GM23338 (cell line): ENCODE results near the gene WDR1. TPM values are rescaled to one million over a fixed set of nuclear protein-coding genes. Genes with fewer than 3 reads are reported as not detected.

Source experiments
- ATAC-seq: fragments of 200-7000 bp; cut with Tn5 transposase; 3 replicates; pipeline ENCODE4 v1.9.1; 2020
- DNase-seq: peaks from one replicate; pipeline ENCODE4 v3.0.0-alpha.2; 2015; ENCODE audit warnings: low spot score
- H2AFZ ChIP-seq: fragments of 200-600 bp; sonication (generic); 2 replicates; pipeline ENCODE4 v1.8.0; 2016; ENCODE audit warnings: antibody characterized with exemption, mild to moderate bottlenecking, moderate library complexity
- H3F3A ChIP-seq: fragments of 200-600 bp; sonication (generic); replicated peaks from 2 replicates; pipeline ENCODE4 v1.8.0; 2017; ENCODE audit warnings: antibody characterized with exemption, mixed run types, low read depth
- H3K27ac ChIP-seq: fragments of 200-600 bp; sonication (generic); 2 replicates; pipeline ENCODE4 v1.6.1; 2016; ENCODE audit warnings: low read depth
- H3K27me3 ChIP-seq: fragments of 200-600 bp; sonication (generic); 2 replicates; pipeline ENCODE4 v1.8.0; 2016; ENCODE audit warnings: mild to moderate bottlenecking, mixed run types, moderate library complexity; ENCODE audit not compliant: insufficient read depth
- H3K36me3 ChIP-seq: fragments of 200-600 bp; sonication (generic); 2 replicates; pipeline ENCODE4 v1.8.0; 2016; ENCODE audit warnings: mild to moderate bottlenecking; ENCODE audit not compliant: insufficient read depth
- H3K4me1 ChIP-seq: fragments of 200-600 bp; sonication (generic); 2 replicates; pipeline ENCODE4 v1.8.0; 2016; ENCODE audit warnings: mild to moderate bottlenecking, moderate library complexity; ENCODE audit not compliant: insufficient read depth
- H3K4me2 ChIP-seq: fragments of 200-600 bp; sonication (generic); 2 replicates; pipeline ENCODE4 v1.7.1; 2017; ENCODE audit warnings: mixed run types
- H3K4me3 ChIP-seq: fragments of 200-600 bp; sonication (generic); 2 replicates; pipeline ENCODE4 v1.6.1; 2016; ENCODE audit warnings: mixed run types
- H3K79me2 ChIP-seq: fragments of 200-600 bp; sonication (generic); replicated peaks from 2 replicates; pipeline ENCODE4 v1.8.0; 2017; ENCODE audit warnings: mild to moderate bottlenecking; ENCODE audit not compliant: insufficient read depth
- H3K9me2 ChIP-seq: fragments of 200-600 bp; sonication (generic); 2 replicates; pipeline ENCODE4 v1.8.0; 2017; ENCODE audit not compliant: insufficient read depth
- H4K20me1 ChIP-seq: fragments of 200-600 bp; sonication (generic); replicated peaks from 2 replicates; pipeline ENCODE4 v1.8.0; 2017; ENCODE audit warnings: mild to moderate bottlenecking; ENCODE audit not compliant: insufficient read depth
- H3K27ac Mint-ChIP-seq: 2 replicates; pipeline ENCODE4 v1.8.0; 2020; ENCODE audit warnings: inconsistent platforms, mild to moderate bottlenecking, moderate library complexity, mixed read lengths
- H3K27me3 Mint-ChIP-seq: 3 replicates; pipeline ENCODE4 v1.8.0; 2022; ENCODE audit warnings: low read depth, mild to moderate bottlenecking, moderate library complexity, mixed read lengths, inconsistent platforms; ENCODE audit not compliant: insufficient read depth, poor library complexity
- H3K36me3 Mint-ChIP-seq: 3 replicates; pipeline ENCODE4 v1.8.0; 2021; ENCODE audit warnings: low read depth, mild to moderate bottlenecking, inconsistent platforms, moderate library complexity, mixed read lengths
- H3K4me1 Mint-ChIP-seq: 3 replicates; pipeline ENCODE4 v1.8.0; 2020; ENCODE audit warnings: mild to moderate bottlenecking, inconsistent platforms, mixed read lengths
- H3K4me3 Mint-ChIP-seq: 3 replicates; pipeline ENCODE4 v1.8.0; 2021; ENCODE audit warnings: moderate library complexity, mild to moderate bottlenecking, inconsistent platforms, mixed read lengths
- H3K9me3 Mint-ChIP-seq: 3 replicates; pipeline ENCODE4 v1.8.0; 2020; ENCODE audit warnings: moderate library complexity, mild to moderate bottlenecking, inconsistent platforms, mixed read lengths
- CREB1 ChIP-seq: fragments of 250-450 bp; sonication (Bioruptor Pico); IDR thresholded peaks from 2 replicates; pipeline ENCODE4 v1.5.0; 2020; ENCODE audit warnings: low read depth, mild to moderate bottlenecking, moderate library complexity
- EZH2phosphoT487 ChIP-seq: fragments of 200-600 bp; sonication (generic); IDR thresholded peaks from one replicate; pipeline ENCODE4 v1.8.1; 2018; ENCODE audit warnings: antibody characterized with exemption; ENCODE audit not compliant: unreplicated experiment
- JUNB ChIP-seq: IDR thresholded peaks from one replicate; pipeline ENCODE4 v1.6.1; 2016; ENCODE audit warnings: antibody characterized with exemption; ENCODE audit not compliant: unreplicated experiment
- POLR2AphosphoS5 ChIP-seq: IDR thresholded peaks from 2 replicates; pipeline ENCODE4 v1.6.1; 2016; ENCODE audit warnings: antibody characterized with exemption, low read depth
- ZNF114 ChIP-seq: fragments of 250-450 bp; sonication (Bioruptor Pico); IDR thresholded peaks from 2 replicates; pipeline ENCODE4 v1.5.0; 2020; ENCODE audit warnings: mild to moderate bottlenecking, moderate library complexity
- polyA plus RNA-seq: library from polyadenylated mRNA; unstranded; fragments of >200 nt; fragmentation: Nextera tagmentation; extraction: Ambion mirVana; gene quantifications from 2 replicates; pipeline ENCODE4 v1.2.1, GENCODE V29; 2016
- total RNA-seq: library from RNA; depleted of rRNA; stranded (reverse); fragments of >200 nt; shearing (Covaris generic); gene quantifications from 2 replicates; pipeline ENCODE4 v1.2.3, GENCODE V29; 2014
- TF ChIP-seq, protein P1 (sequence below), 2 experiments: fragments of 200-600 bp in 1 of 2; sonication (generic) in 1 of 2; conservative IDR thresholded peaks; 2 replicates each; pipeline versions ENCODE4 v1.5.1 to v1.6.1; 2016 to 2017; ENCODE audit warnings: antibody characterized with exemption in 2 of 2, low read depth in 2 of 2, mild to moderate bottlenecking in 2 of 2, moderate library complexity in 1 of 2
- TF ChIP-seq, protein P2 (sequence below): IDR thresholded peaks from 2 replicates; pipeline ENCODE4 v1.6.1; 2016; ENCODE audit warnings: antibody characterized with exemption
- TF ChIP-seq, protein P3 (sequence below): fragments of 250-450 bp; sonication (Bioruptor Pico); IDR thresholded peaks from 2 replicates; pipeline ENCODE4 v1.5.0; 2020; ENCODE audit warnings: mild to moderate bottlenecking, moderate library complexity

Gene WDR1
- total and polyA plus RNA-seq, 2 experiments from 2014 or later, result 93.2 to 248 TPM

DNA sequence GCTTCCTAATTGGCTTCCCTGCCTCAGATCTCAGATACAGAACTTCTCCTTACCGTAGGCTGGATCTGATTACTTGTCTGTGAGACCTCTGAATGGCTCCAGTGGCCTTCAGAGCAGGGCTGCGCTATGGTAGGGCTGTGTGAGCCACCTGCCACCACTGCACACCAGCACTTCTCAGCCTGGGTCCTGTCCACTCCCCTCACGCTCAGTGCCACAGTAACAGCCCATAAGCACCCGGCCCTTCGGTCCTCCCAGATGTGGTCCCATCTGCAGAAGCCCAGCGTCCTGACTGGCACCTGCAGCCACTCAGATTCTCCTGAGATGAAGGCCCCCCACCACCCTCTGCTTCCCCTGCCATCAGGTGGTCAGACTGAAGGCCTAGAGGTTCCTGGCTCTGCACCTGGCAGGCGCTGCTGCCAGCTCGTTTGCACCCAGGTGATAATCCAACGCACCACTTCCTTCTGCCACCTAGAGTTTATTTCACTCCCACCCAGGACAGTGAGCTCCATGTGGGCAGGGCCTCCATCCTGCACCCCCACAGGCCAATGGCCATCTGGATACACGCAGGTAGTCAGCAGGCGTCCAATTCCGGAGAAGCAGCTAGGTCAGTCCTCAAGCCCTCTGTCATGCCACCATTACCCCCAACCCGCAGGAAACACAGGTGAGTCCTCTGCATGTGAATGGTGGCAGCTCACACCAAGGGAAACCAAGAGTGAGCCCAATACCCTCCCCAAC is 5.4 kb downstream of the WDR1 start:
- Histone ChIP-seq H3K27me3 (no peaks in the 10 kb centered on the region), H3K4me2 (peak overlapping the region; percentile 73), H2AFZ (no peak overlapping the region), H3F3A (no peaks in the 10 kb centered on the region), H3K4me3 (no peak overlapping the region), H3K4me1 (peaks cover 24% of the 10 kb centered on the region), H3K9me2 (no peaks in the 10 kb centered on the region), H3K36me3 (peaks cover 41% of the 10 kb centered on the region), H3K79me2 (peaks cover 99% of the 10 kb centered on the region), H4K20me1 (peaks cover 79% of the 10 kb centered on the region), H3K27ac (no peak overlapping the region)
- ATAC-seq, result peak; percentile 38
- peak overlapping the region; percentile 92 for H3K27ac Mint-ChIP-seq
- TF ChIP-seq, protein P1, sequence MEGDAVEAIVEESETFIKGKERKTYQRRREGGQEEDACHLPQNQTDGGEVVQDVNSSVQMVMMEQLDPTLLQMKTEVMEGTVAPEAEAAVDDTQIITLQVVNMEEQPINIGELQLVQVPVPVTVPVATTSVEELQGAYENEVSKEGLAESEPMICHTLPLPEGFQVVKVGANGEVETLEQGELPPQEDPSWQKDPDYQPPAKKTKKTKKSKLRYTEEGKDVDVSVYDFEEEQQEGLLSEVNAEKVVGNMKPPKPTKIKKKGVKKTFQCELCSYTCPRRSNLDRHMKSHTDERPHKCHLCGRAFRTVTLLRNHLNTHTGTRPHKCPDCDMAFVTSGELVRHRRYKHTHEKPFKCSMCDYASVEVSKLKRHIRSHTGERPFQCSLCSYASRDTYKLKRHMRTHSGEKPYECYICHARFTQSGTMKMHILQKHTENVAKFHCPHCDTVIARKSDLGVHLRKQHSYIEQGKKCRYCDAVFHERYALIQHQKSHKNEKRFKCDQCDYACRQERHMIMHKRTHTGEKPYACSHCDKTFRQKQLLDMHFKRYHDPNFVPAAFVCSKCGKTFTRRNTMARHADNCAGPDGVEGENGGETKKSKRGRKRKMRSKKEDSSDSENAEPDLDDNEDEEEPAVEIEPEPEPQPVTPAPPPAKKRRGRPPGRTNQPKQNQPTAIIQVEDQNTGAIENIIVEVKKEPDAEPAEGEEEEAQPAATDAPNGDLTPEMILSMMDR (conservative IDR thresholded peaks at IDR 0.05; ENCODE audit: low read depth in 2 of 2), result no peak
- TF ChIP-seq POLR2AphosphoS5 (peak; percentile 36; the same call in 1 of the 2 replicates), EZH2phosphoT487 (no peak)
- TF ChIP-seq, protein P2, sequence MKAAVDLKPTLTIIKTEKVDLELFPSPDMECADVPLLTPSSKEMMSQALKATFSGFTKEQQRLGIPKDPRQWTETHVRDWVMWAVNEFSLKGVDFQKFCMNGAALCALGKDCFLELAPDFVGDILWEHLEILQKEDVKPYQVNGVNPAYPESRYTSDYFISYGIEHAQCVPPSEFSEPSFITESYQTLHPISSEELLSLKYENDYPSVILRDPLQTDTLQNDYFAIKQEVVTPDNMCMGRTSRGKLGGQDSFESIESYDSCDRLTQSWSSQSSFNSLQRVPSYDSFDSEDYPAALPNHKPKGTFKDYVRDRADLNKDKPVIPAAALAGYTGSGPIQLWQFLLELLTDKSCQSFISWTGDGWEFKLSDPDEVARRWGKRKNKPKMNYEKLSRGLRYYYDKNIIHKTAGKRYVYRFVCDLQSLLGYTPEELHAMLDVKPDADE, result no peak
- H3K36me3 Mint-ChIP-seq, result peaks cover 91% of the 10 kb centered on the region
- H3K4me3 Mint-ChIP-seq, result peak overlapping the region; percentile 47; the same call in 2 of the 3 replicates
- H3K9me3 Mint-ChIP-seq, result no peaks in the 10 kb centered on the region; the same call in 2 of the 3 replicates
- peak; percentile 41 for DNase-seq
- peaks cover 89% of the 10 kb centered on the region for H3K4me1 Mint-ChIP-seq
- peaks cover 39% of the 10 kb centered on the region for H3K27me3 Mint-ChIP-seq

DNA sequence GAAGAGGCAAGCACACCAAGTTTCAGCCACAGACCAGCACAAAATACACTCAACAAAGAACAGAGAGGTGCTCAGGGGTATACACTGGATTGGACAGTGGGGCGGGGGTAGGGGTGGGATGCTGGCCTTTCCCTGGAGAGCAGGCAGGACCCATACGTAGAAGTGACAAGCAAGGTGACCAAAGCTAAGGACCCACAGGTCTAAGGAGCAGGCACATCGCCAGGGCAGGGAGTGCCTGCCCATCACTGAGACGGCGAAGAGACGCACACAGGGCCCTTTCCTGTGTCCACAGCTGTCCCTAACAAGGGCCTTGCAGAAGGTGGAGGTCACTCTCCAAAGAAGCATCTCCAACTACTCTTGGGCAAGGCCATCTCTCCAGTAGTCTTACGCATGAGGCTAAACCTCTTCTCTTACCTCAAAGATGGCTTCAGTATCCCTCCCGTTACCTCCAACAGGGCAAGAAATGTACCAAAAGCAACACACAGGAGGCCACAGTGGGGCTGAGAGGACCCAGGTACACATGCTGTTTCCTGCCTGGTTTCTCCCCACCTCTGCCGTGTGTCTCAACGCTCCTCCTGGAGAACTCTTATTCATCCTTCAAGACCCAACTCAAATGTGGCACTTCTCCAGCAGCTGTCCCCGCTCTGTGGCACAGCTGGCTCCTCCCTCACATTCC is 6.5 kb downstream of the WDR1 start:
- Histone ChIP-seq H2AFZ (no peak overlapping the region), H4K20me1 (peaks cover 86% of the 10 kb centered on the region), H3K4me2 (no peak overlapping the region), H3K9me2 (no peaks in the 10 kb centered on the region), H3F3A (no peaks in the 10 kb centered on the region), H3K4me1 (peaks cover 18% of the 10 kb centered on the region), H3K79me2 (peaks cover 100% of the 10 kb centered on the region), H3K27ac (no peak overlapping the region), H3K4me3 (no peak overlapping the region), H3K27me3 (no peaks in the 10 kb centered on the region), H3K36me3 (peaks cover 38% of the 10 kb centered on the region)
- ATAC-seq, result no peak
- Mint-ChIP-seq H3K27ac (peak overlapping the region; percentile 86), H3K9me3 (no peaks in the 10 kb centered on the region; the same call in 2 of the 3 replicates), H3K36me3 (peaks cover 81% of the 10 kb centered on the region), H3K27me3 (peaks cover 31% of the 10 kb centered on the region), H3K4me1 (peaks cover 93% of the 10 kb centered on the region), H3K4me3 (no peak overlapping the region)
- peak; percentile 8 for DNase-seq
- no peak for TF ChIP-seq ZNF114
- no peak for TF ChIP-seq JUNB
- TF ChIP-seq, protein P1 (conservative IDR thresholded peaks at IDR 0.05; ENCODE audit: low read depth in 2 of 2), result no peak
- TF ChIP-seq, protein P3, sequence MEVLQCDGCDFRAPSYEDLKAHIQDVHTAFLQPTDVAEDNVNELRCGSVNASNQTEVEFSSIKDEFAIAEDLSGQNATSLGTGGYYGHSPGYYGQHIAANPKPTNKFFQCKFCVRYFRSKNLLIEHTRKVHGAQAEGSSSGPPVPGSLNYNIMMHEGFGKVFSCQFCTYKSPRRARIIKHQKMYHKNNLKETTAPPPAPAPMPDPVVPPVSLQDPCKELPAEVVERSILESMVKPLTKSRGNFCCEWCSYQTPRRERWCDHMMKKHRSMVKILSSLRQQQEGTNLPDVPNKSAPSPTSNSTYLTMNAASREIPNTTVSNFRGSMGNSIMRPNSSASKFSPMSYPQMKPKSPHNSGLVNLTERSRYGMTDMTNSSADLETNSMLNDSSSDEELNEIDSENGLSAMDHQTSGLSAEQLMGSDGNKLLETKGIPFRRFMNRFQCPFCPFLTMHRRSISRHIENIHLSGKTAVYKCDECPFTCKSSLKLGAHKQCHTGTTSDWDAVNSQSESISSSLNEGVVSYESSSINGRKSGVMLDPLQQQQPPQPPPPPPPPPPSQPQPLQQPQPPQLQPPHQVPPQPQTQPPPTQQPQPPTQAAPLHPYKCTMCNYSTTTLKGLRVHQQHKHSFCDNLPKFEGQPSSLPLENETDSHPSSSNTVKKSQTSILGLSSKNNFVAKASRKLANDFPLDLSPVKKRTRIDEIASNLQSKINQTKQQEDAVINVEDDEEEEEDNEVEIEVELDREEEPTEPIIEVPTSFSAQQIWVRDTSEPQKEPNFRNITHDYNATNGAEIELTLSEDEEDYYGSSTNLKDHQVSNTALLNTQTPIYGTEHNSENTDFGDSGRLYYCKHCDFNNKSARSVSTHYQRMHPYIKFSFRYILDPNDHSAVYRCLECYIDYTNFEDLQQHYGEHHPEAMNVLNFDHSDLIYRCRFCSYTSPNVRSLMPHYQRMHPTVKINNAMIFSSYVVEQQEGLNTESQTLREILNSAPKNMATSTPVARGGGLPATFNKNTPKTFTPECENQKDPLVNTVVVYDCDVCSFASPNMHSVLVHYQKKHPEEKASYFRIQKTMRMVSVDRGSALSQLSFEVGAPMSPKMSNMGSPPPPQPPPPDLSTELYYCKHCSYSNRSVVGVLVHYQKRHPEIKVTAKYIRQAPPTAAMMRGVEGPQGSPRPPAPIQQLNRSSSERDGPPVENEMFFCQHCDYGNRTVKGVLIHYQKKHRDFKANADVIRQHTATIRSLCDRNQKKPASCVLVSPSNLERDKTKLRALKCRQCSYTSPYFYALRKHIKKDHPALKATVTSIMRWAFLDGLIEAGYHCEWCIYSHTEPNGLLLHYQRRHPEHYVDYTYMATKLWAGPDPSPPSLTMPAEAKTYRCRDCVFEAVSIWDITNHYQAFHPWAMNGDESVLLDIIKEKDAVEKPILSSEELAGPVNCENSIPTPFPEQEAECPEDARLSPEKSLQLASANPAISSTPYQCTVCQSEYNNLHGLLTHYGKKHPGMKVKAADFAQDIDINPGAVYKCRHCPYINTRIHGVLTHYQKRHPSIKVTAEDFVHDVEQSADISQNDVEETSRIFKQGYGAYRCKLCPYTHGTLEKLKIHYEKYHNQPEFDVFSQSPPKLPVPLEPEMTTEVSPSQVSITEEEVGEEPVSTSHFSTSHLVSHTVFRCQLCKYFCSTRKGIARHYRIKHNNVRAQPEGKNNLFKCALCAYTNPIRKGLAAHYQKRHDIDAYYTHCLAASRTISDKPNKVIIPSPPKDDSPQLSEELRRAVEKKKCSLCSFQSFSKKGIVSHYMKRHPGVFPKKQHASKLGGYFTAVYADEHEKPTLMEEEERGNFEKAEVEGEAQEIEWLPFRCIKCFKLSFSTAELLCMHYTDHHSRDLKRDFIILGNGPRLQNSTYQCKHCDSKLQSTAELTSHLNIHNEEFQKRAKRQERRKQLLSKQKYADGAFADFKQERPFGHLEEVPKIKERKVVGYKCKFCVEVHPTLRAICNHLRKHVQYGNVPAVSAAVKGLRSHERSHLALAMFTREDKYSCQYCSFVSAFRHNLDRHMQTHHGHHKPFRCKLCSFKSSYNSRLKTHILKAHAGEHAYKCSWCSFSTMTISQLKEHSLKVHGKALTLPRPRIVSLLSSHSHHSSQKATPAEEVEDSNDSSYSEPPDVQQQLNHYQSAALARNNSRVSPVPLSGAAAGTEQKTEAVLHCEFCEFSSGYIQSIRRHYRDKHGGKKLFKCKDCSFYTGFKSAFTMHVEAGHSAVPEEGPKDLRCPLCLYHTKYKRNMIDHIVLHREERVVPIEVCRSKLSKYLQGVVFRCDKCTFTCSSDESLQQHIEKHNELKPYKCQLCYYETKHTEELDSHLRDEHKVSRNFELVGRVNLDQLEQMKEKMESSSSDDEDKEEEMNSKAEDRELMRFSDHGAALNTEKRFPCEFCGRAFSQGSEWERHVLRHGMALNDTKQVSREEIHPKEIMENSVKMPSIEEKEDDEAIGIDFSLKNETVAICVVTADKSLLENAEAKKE (CRISPR knock-in tag), result no peak
- TF ChIP-seq CREB1 (CRISPR knock-in tag), result no peak
